ENCODE results near the gene BAZ2A.
A peak's percentile ranks its signal among the peaks of the same experiment; 100 is the strongest.

Gene BAZ2A

GRCh38 chr12:56634837-56635791, 5.0 kb upstream of the BAZ2A start:
- peak; percentile 78 to 92 for DNase-seq

DNA sequence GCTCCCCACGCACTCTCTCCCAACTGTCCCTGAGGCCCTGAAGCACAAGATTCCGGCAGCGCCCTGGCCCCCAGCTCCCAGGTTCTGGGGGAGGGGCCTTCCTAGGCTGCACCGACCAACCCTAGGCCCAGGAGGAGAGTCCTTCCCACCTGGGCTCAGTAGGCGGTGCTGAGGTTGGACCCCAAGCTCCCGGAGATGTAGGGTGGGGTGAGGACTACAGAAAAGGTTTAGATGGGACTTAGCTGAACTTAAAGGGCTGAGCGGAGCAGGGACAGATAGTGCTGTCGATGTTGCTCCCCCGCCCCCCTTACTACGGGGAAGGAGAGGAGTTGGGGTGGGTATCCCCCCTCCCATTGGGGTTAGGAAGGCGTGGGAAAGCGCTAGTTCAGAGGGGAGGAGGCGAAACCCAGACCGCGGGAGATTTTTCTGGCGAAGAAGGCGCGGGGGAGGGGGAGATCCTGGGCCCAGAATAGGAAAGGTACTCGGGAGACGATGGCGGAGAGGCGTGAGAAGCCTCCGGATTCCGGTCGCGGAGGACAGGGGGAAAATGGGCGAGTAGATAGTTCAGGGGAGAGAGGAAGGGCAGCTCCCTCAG, 4.2 kb upstream of the BAZ2A start:
- peak in 1 of 2 experiments; percentile 44 for DNase-seq

DNA sequence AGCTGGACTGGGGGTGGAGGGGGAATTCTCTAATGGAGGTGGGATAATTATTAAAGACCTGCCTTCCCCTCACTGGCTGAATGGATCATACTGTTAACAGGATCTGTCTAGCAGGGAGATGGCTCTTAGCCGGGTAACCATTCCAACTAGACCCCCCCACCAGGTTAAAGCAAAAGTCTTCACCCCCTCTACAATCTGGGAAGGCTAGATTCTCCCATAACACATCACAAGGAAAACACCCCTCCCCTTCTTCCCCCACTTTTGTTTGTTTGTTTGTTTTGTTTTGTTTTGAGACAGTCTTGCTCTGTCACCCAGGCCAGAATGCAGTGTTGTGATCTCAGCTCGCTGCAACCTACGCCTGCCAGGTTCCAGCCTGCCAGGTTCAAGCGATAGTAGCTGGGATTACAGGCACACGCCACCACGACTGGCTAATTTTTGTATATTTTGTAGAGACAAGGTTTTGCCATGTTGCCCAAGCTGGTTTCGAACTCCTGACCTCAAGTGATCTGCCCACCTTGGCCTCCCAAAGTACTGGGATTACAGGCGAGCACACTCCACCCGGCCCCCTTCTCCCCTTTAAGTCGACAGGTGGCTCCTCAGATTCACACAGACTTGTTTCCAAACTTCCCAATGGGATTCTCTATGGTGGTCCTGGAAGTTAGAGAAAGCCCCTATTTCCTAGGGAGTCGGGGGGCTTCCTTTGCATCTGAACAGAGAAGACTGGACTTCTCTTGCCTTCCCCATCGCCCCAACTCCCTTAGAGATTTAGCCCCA, 3.5 kb upstream of the BAZ2A start:
- no peak for DNase-seq

- no peak for DNase-seq
Measured at GRCh38 chr12:56632701-56633467, 2.8 kb upstream of the BAZ2A start.

DNA sequence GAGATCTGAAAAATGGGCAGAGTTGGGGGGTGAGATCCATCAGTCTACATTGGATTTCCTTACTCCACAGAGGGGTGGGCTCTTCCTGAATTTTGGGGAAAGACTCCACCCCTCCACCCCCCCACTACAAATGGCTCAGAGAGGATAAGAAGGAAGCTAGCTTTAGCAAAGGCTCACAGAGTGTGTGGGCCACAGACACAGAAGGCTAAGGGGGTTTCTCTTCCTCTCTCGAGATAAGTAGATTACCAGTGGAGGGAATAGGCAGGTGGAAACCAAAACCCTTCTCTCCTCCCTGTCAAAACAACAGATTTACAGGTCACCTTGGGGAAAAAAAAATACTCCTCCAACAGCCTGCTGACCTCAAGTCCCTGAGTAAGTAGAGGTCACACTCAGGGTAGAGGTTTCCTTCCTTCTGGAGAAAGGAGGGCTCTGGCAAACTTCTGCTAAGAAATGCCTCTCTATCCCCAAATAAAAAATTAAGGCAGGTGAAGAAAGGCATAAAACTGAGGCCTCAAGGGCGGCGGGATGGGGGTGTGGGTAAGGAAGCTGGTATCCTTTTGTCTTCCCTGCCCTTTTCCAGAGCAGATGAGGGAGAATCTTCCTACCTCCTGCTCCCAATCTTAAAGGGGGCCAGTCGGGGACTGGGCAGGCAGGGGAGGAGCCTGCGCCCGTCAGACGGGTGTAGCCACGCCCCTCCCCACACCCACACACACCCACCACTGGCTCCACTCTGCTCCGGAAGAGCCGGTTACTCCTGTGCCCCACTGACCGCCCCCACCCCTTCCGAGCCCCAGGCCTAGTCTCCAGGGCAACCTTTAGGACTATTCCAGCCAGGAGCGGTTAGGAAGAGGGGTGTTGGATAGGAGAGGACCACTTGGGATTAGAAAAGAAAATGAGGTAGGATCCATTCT, 1.9 kb upstream of the BAZ2A start:
- DNase-seq: peak in 1 of 2 experiments; percentile 49

- peak in 1 of 2 experiments; percentile 43 for DNase-seq
Measured at GRCh38 chr12:56629459-56630179, 507 bp downstream of the BAZ2A start.

DNA sequence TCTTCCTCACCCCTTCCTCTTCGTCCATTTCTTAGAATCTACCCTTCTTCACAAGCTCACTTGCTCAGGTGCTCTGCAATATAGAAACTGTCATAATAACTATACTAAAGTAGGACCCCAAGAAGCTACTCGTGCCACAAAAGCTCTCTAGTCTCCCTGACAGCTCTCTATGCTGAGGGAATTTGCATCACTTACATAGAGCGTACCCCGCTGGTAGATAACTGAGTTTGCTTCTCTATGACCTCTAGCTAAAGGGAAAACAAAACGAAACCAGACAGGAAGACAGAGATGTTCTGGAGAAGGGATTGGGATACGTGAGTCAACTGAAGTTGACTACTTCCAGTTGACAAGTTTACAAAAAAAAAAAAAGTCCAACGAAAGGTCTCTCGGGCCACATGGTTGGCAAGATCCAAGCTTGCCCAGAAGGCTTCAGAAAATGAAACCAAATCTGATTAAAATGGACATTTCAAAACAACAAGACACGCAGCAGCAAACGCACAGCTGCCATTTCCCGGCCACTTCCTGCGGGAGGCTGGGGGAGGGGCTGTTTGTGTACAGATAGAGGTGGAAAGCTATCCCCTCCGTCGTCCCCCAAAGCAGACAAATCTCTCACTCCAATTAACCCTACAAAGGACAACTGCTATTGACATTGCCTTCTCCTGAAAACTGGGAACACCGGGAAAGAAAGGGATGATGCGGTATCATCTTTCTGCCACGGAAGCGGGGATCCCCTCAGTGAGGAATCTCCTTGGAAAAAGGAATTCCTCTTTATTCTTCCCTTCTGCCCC, 1.3 kb downstream of the BAZ2A start:
- DNase-seq: peak in 1 of 2 experiments; percentile 61

DNA sequence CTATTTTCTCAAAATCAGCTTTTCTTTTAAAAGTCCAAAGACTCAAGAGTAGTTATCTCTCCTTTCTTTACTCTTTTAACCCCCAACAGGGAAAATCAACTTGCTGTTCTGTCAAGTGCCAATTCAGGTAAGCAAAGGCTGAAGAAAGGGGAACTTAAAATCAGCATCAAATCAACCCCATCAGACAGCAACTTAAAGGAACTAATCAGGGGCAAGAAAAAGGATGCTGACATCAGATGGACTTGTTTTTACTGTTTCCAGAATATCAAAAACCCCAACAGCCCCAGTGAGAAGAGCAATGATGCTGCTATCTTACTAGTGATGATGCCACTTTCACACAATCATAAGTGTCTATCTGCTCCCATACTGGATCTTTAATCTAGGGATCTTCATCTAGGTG, 3.4 kb downstream of the BAZ2A start:
- no peak for DNase-seq

DNA sequence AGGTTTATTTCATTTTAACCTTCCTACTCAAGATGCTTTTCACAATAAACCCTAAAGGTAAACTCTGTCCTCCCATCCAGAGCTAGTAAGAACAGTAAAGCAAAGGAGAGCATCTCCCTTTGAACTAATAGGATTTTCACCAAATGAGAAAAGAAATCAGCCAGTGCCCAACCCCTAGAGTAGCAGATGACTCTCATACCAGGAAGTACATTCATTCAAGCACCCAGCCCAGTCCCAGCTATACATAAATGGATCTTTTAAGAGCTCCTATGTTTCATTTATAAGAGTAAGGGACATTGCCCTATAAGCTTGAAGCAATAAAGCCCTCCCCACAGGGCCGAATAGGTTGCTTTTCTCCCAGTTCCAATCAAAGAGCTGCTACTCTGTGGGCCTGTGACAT, 7.6 kb downstream of the BAZ2A start:
- DNase-seq: no peak

DNA sequence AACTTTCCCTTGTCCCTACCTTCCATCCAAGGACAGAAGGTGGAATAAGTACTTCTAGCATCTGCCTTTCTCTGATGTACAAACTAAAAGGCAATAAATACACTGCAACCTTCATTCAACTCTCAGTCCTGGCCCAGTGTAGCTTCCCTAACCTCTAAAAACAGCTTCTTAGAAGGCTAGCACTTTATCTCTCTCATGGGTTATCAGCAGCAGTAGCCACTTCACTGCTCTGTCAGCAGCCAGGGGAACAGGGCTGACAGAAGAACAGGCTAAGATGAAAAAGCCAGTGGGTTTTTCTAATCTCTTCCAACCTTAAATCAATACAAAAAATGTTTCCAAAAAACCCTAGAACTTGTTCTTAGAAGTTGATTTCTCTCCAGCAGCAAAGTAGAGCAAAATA, 13.2 kb downstream of the BAZ2A start:
- no peak for DNase-seq

- no peak for DNase-seq
Measured at GRCh38 chr12:56616244-56616643, 13.9 kb downstream of the BAZ2A start.

- no peak for DNase-seq
Measured at GRCh38 chr12:56614627-56615026, 15.5 kb downstream of the BAZ2A start.

- DNase-seq: no peak
Measured at GRCh38 chr12:56604355-56604754, 25.8 kb downstream of the BAZ2A start.

DNA sequence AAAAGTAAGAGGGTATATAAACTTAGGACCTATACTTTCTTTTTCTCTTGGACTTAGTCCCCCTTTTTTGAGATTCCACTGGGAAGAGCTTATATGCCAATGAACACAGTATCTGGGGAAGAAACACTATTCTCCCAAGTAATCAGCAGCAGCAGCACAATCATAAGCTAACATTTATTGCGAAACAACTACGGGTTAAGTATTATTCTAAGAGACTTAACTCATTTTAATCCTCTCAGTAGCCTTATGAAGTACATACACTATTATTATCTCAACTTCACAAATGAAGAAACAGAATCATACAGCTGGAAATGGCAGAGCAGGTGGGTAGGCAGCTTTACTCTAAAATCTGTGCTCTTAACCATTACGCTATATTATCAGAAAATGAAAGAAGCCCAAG, 27.9 kb downstream of the BAZ2A start:
- DNase-seq: no peak

- DNase-seq: no peak
Measured at GRCh38 chr12:56601503-56601902, 28.6 kb downstream of the BAZ2A start.

DNA sequence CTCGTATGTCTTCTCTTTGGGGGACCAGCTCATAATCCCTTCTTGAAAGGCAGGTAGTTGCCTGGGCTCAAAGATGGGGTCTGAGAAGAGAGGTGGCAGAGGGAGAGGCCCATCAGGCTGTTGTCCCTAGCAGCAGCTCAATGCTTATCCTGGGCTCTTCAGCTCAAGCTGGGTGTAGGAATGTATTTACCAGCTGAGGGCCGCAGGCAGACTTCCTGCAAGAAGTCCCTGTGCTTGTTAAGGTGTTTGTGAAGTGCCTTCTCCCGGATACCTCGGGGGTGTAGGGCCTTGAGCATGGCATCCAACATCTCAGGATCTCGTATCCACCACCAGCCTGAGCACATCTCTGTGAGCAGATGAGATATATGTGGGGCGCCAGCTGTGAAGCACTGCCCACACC, 29.4 kb downstream of the BAZ2A start:
- no peak for DNase-seq

GRCh38 chr12:56599797-56600196, 30.3 kb downstream of the BAZ2A start:
- DNase-seq: no peak

GRCh38 chr12:56599041-56599440, 31.1 kb downstream of the BAZ2A start:
- DNase-seq: no peak

- no peak for DNase-seq
Measured at GRCh38 chr12:56596815-56597214, 33.3 kb downstream of the BAZ2A start.
